Embryonic facial prominence (tissue), 1 donor: ENCODE measurements around the gene SLC9A7.

Source experiments
- DNase-seq: peaks from one replicate; pipeline ENCODE4 v3.0.0-alpha.2; 2016; ENCODE audit errors: extremely low spot score

Gene SLC9A7

DNA sequence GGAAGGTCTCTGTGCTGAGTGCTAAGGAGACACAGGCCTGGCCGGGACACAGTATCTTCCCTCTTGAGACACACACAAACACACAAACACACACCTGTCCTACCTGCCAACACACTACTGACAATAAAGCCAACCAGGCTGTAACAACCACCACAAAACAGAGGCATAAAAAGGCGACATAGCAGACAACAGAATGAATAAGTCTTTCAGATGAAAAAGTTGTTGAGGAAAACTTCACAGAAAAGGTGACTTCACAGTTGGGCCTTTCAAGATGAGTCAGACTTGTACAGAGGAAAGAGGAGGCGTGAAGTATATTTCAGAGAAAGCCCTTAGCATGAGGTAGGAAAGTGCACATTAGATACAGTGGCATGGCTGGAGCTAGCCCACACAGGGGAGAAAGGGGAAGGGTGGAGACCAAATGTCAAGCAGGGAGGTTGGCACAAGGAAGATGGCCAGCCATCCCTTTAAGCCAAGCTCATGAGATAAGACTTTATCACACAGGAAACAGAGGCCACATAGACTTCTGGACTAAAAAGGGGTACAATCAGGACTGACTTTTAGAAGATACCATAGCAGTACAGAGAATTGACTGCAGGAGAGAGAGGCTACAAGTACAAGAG is 54.0 kb downstream of the SLC9A7 start:
- DNase-seq: no peak

DNA sequence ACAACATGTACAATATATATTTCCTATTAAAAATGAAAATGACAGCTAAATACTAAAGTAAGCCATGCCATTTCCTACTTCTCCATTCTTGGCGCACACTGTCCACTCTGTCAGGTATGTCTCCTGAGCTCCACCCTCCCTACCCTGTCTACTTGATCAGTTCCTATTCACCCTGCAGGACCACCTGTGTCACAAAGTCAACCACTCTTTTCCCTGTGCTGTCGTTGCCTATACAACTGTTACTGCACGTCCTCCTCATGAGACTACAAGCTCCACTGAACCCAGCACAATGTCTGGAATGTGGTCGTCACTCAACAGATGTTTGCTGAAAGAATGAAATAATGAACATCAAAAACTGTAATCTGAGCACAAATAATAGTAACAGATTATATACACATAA is 54.9 kb downstream of the SLC9A7 start:
- no peak for DNase-seq

DNA sequence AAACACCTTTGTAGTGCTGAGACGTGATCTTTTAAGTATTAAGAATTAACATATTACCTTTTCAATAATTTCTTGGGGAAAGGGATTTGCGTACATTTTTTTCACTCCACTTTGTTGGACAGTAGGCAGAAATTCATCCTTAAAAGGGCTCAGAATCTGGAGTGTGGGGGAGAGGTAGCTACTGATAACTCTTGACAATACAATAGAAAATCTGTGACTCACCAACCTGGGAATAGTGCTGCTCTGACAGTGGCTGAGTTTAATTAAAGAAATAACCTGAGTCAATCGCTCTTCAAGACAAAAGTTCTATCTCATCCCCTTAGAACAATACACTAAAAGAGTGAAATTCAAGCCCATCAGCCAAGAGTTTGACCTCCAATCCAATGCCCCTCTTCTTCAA is 60.2 kb downstream of the SLC9A7 start:
- DNase-seq: no peak

DNA sequence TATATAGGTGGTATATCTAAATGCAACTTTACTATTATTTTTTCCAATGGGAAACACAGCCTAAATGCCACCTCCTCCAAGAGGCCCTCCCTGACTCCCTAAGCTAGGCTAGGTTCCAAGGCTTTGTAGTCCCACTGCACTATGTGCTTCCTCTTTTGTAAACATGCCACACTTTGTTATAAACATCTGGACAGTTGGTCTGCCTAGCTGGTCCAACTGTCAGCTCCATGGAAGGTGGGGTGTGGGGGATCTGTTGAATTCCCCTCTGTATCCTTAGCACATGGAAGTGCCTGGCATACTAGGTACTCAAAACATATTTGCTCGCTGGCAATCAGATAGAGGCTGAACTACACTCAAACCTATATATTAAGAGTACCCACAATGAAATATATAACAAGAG is 63.4 kb downstream of the SLC9A7 start:
- no peak for DNase-seq

GRCh38 chrX:46694549-46694948 is 64.4 kb downstream of the SLC9A7 start:
- DNase-seq: no peak

DNA sequence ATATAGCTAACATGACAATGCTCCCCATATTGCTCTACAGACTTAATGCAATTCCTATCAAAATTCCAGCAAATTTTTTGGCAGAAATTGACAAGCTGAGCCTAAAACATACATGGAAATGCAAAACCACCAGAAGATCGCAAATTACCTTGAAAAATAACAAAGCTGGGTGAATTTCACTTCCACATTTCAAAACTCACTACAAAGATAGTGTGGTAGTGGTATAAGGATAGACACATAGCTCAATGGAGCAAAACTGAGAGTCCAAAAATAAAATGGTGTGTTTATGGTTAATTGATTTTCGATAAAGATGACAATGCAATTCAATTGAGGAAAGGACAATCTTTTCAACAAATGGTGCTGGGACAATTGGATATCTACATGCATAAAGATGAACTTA is 65.8 kb downstream of the SLC9A7 start:
- no peak for DNase-seq

DNA sequence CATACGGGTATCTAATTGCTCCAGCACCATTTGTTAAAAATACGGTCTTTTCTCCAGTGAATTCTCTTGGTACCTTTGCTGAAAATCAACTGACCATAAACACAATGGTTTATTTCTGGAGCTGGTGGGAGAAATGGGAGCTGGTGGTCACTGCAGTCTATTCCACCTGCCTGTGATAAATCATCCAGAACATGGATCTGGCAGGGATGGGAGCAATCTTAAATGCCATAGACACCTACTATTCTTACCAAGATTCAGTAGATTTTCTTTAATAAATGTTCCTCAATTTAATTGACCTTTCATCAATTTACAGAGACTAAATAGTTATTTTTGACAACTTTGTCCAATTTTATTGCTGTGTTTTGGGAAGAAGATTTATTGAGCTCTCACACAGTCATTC is 68.1 kb downstream of the SLC9A7 start:
- no peak for DNase-seq

- DNase-seq: no peak
Measured at GRCh38 chrX:46687619-46688018, 71.3 kb downstream of the SLC9A7 start.

DNA sequence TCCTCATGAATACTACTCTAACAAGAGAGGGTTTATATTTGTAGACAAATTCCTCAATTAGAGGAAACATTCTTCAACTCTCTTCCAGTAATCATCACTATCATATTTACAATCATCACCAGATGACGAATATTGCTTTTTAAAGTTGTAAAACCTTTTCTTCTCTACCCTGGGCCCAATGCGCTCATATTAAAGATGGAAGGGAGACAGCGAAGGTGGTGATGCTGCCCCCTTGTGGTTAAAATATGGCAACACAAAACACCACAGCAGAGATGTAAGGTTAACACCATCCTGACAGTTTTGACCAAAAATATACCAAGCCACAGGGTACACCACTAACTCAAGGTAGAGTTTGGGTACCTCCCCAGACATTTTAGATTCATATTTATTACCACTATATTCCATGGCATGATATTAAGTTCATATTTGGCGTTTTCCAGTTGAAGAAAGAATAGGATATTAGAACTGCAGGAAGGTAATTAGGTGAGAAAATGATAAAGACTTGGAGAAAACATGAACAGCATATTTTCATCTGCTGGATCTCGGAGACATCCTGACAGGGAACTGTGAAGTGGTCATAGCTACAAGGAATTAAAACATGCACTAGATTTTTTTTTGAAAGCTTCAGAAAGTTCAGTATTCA is 72.8 kb downstream of the SLC9A7 start:
- DNase-seq: no peak

GRCh38 chrX:46683048-46683447 is 75.9 kb downstream of the SLC9A7 start:
- DNase-seq: no peak

- no peak for DNase-seq
Measured at GRCh38 chrX:46681849-46682248, 77.1 kb downstream of the SLC9A7 start.

DNA sequence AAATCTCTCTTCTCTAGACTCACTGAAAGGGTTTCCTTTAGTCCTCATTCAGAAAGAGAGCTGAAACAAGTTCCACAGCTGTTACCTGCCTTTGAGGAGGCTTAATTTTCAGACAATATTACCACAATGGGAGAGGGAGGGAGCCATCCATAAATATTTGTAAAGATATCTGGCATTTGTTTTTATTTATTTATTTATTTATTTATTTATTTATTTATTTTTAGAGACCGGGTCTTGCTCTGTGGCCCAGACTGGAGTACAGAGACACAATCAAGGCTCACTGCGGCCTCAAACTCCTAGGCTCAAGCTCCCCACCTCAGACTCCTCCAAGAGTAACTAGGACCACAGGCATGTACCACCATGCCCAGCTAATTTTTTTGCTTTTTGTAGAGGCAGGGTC is 80.7 kb downstream of the SLC9A7 start:
- no peak for DNase-seq

DNA sequence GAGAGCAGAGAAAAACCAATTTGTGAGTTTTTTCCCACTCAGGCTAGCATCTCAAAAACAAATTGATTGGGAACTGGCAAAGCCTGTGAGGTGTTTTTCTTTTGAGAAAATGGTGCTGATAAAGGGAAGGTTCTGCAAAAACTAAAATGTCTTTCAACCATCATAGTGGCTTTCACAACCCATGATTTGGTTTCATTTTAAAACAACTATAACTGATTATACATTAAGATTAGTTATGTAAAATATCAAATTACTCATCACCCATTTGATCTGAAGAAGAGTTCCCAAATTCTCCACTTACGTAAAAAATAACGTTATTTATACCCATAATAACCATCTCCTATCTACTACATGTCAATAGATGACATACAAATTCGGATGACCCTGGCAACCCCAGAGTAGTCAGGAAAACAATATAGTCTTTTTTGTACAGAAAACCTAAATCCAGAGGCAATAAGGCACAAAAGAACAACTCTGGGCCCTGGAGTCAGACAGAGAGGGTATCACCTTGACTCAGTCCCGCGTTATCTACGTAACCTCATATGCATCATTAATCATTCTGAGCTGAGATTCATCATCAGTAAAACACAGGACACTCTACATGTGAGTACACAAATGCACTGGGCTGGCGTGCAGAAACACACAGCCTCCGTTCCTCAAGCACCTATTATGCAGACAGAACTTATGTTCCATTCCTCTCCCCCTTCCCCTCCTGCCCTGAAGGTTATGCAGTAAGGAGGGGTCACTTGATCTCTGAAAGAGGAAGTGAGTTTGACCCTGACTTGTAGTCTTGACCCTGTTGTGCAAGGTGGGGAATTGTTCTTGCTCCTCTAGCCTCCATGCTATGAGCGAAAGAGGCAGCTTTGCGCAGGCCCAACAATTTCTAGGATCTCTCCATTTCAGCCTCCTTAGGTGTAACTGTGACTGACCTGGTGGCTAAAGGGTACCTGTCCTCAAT is 82.2 kb downstream of the SLC9A7 start:
- no peak for DNase-seq

GRCh38 chrX:46673620-46674359 is 85.1 kb downstream of the SLC9A7 start:
- DNase-seq: no peak

- no peak for DNase-seq
Measured at GRCh38 chrX:46670316-46670715, 88.6 kb downstream of the SLC9A7 start.

DNA sequence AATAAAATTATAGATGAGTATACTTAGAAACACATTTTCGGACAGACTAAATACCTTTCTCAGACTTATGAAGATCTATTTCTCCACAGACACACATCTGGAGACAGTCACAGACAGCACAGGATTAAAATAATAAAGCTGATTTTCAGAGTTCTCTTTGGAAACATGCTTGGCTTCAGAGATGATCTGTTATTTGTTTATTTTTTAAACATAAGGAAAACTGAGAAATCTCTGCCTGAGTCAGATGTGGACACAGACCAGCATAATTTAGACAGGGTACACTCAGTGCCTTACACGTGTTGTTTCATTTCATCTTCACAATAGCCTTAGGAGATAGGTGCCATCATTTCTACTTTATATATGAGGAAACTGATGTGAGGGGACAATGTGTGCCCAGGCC is 92.1 kb downstream of the SLC9A7 start:
- DNase-seq: no peak

- DNase-seq: no peak
Measured at GRCh38 chrX:46665232-46666152, 93.4 kb downstream of the SLC9A7 start.

GRCh38 chrX:46662188-46662958 is 96.5 kb downstream of the SLC9A7 start:
- DNase-seq: no peak

GRCh38 chrX:46653482-46653881 is 105.4 kb downstream of the SLC9A7 start:
- no peak for DNase-seq
